ENCODE measurements around the gene CD2AP.

Gene CD2AP

DNA sequence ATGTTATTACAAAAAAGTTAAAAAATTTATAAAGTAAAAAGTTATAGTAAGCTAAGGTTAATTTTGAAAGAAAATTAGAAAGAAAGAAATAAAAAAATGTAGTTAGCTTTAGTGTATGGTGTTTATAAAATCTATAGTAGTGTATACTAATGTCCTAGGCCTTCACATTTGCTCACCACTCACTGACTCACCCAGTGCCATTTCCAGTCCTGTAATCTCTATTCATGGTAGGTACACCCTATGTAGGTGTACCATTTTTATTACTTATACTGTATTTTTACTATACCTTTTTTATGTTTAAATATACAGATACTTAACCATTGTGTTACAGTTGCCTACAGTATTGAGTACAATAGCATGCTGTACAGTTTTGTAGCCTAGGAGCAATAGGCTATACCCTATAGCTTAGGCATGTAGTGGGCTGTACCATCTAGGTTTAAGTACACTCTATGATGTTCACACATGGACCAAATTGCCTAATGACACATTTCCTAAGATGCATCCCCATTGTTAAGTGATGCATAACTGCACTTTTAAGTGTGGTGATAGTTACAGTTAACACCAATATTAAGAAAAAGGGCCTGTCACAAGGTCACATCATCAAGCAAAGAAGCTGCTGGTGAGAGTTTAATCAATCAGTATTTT lies 8.0 kb downstream of the CD2AP start:
- ATAC-seq: no peak
- TF ChIP-seq ZFP3 (CRISPR knock-in tag; IDR thresholded peaks at IDR 0.05) (no peak), PPARA (CRISPR knock-in tag; IDR thresholded peaks at IDR 0.05; ENCODE audit: borderline replicate concordance) (no peak), ESRRG (CRISPR knock-in tag; IDR thresholded peaks at IDR 0.05) (no peak), ZC3H10 (CRISPR knock-in tag; IDR thresholded peaks at IDR 0.05) (no peak), ZNF565 (CRISPR knock-in tag; conservative IDR thresholded peaks at IDR 0.05; ENCODE audit: low read depth) (no peak), ZNF70 (CRISPR knock-in tag; IDR thresholded peaks at IDR 0.05) (no peak), CSDC2 (CRISPR knock-in tag; IDR thresholded peaks at IDR 0.05) (no peak)
- TF ChIP-seq, protein P1, sequence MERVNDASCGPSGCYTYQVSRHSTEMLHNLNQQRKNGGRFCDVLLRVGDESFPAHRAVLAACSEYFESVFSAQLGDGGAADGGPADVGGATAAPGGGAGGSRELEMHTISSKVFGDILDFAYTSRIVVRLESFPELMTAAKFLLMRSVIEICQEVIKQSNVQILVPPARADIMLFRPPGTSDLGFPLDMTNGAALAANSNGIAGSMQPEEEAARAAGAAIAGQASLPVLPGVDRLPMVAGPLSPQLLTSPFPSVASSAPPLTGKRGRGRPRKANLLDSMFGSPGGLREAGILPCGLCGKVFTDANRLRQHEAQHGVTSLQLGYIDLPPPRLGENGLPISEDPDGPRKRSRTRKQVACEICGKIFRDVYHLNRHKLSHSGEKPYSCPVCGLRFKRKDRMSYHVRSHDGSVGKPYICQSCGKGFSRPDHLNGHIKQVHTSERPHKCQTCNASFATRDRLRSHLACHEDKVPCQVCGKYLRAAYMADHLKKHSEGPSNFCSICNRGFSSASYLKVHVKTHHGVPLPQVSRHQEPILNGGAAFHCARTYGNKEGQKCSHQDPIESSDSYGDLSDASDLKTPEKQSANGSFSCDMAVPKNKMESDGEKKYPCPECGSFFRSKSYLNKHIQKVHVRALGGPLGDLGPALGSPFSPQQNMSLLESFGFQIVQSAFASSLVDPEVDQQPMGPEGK (CRISPR knock-in tag; IDR thresholded peaks at IDR 0.05; ENCODE audit: borderline replicate concordance): no peak
- TF ChIP-seq, protein P2, sequence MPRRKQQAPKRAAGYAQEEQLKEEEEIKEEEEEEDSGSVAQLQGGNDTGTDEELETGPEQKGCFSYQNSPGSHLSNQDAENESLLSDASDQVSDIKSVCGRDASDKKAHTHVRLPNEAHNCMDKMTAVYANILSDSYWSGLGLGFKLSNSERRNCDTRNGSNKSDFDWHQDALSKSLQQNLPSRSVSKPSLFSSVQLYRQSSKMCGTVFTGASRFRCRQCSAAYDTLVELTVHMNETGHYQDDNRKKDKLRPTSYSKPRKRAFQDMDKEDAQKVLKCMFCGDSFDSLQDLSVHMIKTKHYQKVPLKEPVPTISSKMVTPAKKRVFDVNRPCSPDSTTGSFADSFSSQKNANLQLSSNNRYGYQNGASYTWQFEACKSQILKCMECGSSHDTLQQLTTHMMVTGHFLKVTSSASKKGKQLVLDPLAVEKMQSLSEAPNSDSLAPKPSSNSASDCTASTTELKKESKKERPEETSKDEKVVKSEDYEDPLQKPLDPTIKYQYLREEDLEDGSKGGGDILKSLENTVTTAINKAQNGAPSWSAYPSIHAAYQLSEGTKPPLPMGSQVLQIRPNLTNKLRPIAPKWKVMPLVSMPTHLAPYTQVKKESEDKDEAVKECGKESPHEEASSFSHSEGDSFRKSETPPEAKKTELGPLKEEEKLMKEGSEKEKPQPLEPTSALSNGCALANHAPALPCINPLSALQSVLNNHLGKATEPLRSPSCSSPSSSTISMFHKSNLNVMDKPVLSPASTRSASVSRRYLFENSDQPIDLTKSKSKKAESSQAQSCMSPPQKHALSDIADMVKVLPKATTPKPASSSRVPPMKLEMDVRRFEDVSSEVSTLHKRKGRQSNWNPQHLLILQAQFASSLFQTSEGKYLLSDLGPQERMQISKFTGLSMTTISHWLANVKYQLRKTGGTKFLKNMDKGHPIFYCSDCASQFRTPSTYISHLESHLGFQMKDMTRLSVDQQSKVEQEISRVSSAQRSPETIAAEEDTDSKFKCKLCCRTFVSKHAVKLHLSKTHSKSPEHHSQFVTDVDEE (CRISPR knock-in tag; IDR thresholded peaks at IDR 0.05): no peak
- TF ChIP-seq, protein P3, sequence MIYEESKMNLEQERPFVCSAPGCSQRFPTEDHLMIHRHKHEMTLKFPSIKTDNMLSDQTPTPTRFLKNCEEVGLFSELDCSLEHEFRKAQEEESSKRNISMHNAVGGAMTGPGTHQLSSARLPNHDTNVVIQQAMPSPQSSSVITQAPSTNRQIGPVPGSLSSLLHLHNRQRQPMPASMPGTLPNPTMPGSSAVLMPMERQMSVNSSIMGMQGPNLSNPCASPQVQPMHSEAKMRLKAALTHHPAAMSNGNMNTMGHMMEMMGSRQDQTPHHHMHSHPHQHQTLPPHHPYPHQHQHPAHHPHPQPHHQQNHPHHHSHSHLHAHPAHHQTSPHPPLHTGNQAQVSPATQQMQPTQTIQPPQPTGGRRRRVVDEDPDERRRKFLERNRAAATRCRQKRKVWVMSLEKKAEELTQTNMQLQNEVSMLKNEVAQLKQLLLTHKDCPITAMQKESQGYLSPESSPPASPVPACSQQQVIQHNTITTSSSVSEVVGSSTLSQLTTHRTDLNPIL (CRISPR knock-in tag; IDR thresholded peaks at IDR 0.05; ENCODE audit: low read depth): no peak

GRCh38 chr6:47489995-47490394 lies 12.4 kb downstream of the CD2AP start:
- TF ChIP-seq ZC3H10 (CRISPR knock-in tag; IDR thresholded peaks at IDR 0.05) (no peak), CSDC2 (CRISPR knock-in tag; IDR thresholded peaks at IDR 0.05) (no peak), ZFP3 (CRISPR knock-in tag; IDR thresholded peaks at IDR 0.05) (no peak), ZFP30 (CRISPR knock-in tag; IDR thresholded peaks at IDR 0.05) (no peak), ZNF70 (CRISPR knock-in tag; IDR thresholded peaks at IDR 0.05) (no peak), TCF4 (CRISPR knock-in tag; IDR thresholded peaks at IDR 0.05; ENCODE audit: borderline replicate concordance) (no peak), CSRNP3 (CRISPR knock-in tag; IDR thresholded peaks at IDR 0.05) (no peak), ISL1 (CRISPR knock-in tag; IDR thresholded peaks at IDR 0.05) (no peak), POU6F1 (CRISPR knock-in tag; IDR thresholded peaks at IDR 0.05; ENCODE audit: borderline replicate concordance, low read depth) (no peak), ZNF8 (CRISPR knock-in tag; IDR thresholded peaks at IDR 0.05) (no peak), PPARA (CRISPR knock-in tag; IDR thresholded peaks at IDR 0.05; ENCODE audit: borderline replicate concordance) (no peak)
- no peak for ATAC-seq

- ATAC-seq: no peak
- no peak for TF ChIP-seq RARB (CRISPR knock-in tag; IDR thresholded peaks at IDR 0.05)
- no peak for TF ChIP-seq ZNF70 (CRISPR knock-in tag; IDR thresholded peaks at IDR 0.05)
- no peak for TF ChIP-seq BACH2 (CRISPR knock-in tag; IDR thresholded peaks at IDR 0.05; ENCODE audit: borderline replicate concordance)
- TF ChIP-seq PPARA (CRISPR knock-in tag; IDR thresholded peaks at IDR 0.05; ENCODE audit: borderline replicate concordance): no peak
- TF ChIP-seq TCF4 (CRISPR knock-in tag; IDR thresholded peaks at IDR 0.05; ENCODE audit: borderline replicate concordance): no peak
- no peak for TF ChIP-seq CSDC2 (CRISPR knock-in tag; IDR thresholded peaks at IDR 0.05)
- no peak for TF ChIP-seq ZFP3 (CRISPR knock-in tag; IDR thresholded peaks at IDR 0.05)
- no peak for TF ChIP-seq ARNTL (CRISPR knock-in tag; IDR thresholded peaks at IDR 0.05; ENCODE audit: borderline replicate concordance, low read depth)
- TF ChIP-seq, protein P3 (CRISPR knock-in tag; IDR thresholded peaks at IDR 0.05; ENCODE audit: low read depth): no peak
- TF ChIP-seq ISL1 (CRISPR knock-in tag; IDR thresholded peaks at IDR 0.05): no peak
- no peak for TF ChIP-seq ZNF565 (CRISPR knock-in tag; conservative IDR thresholded peaks at IDR 0.05; ENCODE audit: low read depth)
- TF ChIP-seq, protein P2 (CRISPR knock-in tag; IDR thresholded peaks at IDR 0.05): no peak
- no peak for TF ChIP-seq ESRRG (CRISPR knock-in tag; IDR thresholded peaks at IDR 0.05)
- TF ChIP-seq GLIS3 (CRISPR knock-in tag; IDR thresholded peaks at IDR 0.05): no peak
- no peak for TF ChIP-seq TOX (CRISPR knock-in tag; IDR thresholded peaks at IDR 0.05; ENCODE audit: borderline replicate concordance)
- no peak for TF ChIP-seq ZNF8 (CRISPR knock-in tag; IDR thresholded peaks at IDR 0.05)
Measured at GRCh38 chr6:47490676-47491075, 13.1 kb downstream of the CD2AP start.

Data from SK-N-SH treated with all-trans-retinoic acid at 6 μM for 48 hours (cell line).